ENCODE measurements around the gene NISCH. TPM values are rescaled to one million over a fixed set of nuclear protein-coding genes. Genes with fewer than 3 reads are reported as not detected.
A peak's percentile ranks its signal among the peaks of the same experiment; 100 is the strongest.

The NISCH gene
- total and polyA plus RNA-seq, 2 experiments from 2014 or later = 58.9 to 74.5 TPM

GRCh38 chr3:52495777-52496602 lies 40.6 kb downstream of the NISCH start:
- TF ChIP-seq EZH2 (IDR thresholded peaks at IDR 0.05; ENCODE audit: borderline replicate concordance) (no peak), EZH2phosphoT487 (IDR thresholded peaks at IDR 0.05; ENCODE audit: low read depth, severe bottlenecking, unreplicated experiment) (no peak), CTCF (IDR thresholded peaks at IDR 0.05; ENCODE audit: poor library complexity) (no peak)
- no peak overlapping the region for H3K4me3 ChIP-seq
- H3K27ac ChIP-seq = no peak overlapping the region

GRCh38 chr3:52498137-52499054 lies 43.0 kb downstream of the NISCH start:
- Histone ChIP-seq H3K79me2 (no peaks in the 10 kb centered on the region), H3K4me2 (no peak overlapping the region), H3K9me3 (ENCODE audit: low read depth) (no peaks in the 10 kb centered on the region), H2AFZ (no peak overlapping the region), H3K27me3 (no peaks in the 10 kb centered on the region), H3K4me1 (ENCODE audit: insufficient read depth) (no peaks in the 10 kb centered on the region), H3K36me3 (replicated peaks; ENCODE audit: insufficient read depth, low read depth) (no peaks in the 10 kb centered on the region), H3K9me2 (replicated peaks; ENCODE audit: insufficient read depth) (no peaks in the 10 kb centered on the region), H3K27ac (peak overlapping the region; percentile 57), H4K20me1 (ENCODE audit: insufficient read depth, poor library complexity, severe bottlenecking) (no peaks in the 10 kb centered on the region), H3K4me3 (no peak overlapping the region)
- TF ChIP-seq EZH2phosphoT487 (IDR thresholded peaks at IDR 0.05; ENCODE audit: low read depth, severe bottlenecking, unreplicated experiment) (no peak), CTCF (IDR thresholded peaks at IDR 0.05; ENCODE audit: poor library complexity) (no peak), EZH2 (IDR thresholded peaks at IDR 0.05; ENCODE audit: borderline replicate concordance) (no peak)
- WGBS (ENCODE audit: low lambda C conversion rate, missing lambda C conversion rate) = 87% methylated on average over 24 of the region's 24 CpGs
- DNase-seq (ENCODE audit: low spot score) = peak; percentile 47

More at GRCh38 chr3:52495777-52496602, 40.6 kb downstream of the NISCH start:
- Histone ChIP-seq H3K79me2 (no peaks in the 10 kb centered on the region), H4K20me1 (ENCODE audit: insufficient read depth, poor library complexity, severe bottlenecking) (no peaks in the 10 kb centered on the region), H3K4me2 (no peak overlapping the region), H3K4me1 (ENCODE audit: insufficient read depth) (no peaks in the 10 kb centered on the region), H3K27me3 (no peaks in the 10 kb centered on the region), H3K36me3 (replicated peaks; ENCODE audit: insufficient read depth, low read depth) (no peaks in the 10 kb centered on the region), H2AFZ (no peak overlapping the region), H3K9me3 (ENCODE audit: low read depth) (no peaks in the 10 kb centered on the region), H3K9me2 (replicated peaks; ENCODE audit: insufficient read depth) (no peaks in the 10 kb centered on the region)
- WGBS (ENCODE audit: low lambda C conversion rate, missing lambda C conversion rate) = 74% methylated on average over 16 of the region's 16 CpGs
- no peak for DNase-seq (ENCODE audit: low spot score)

- WGBS (ENCODE audit: low lambda C conversion rate, missing lambda C conversion rate) = 91% methylated on average over 11 of the region's 11 CpGs
- Histone ChIP-seq H3K27ac (no peak overlapping the region), H3K9me3 (ENCODE audit: low read depth) (no peaks in the 10 kb centered on the region), H2AFZ (no peak overlapping the region), H3K4me3 (no peak overlapping the region), H3K9me2 (replicated peaks; ENCODE audit: insufficient read depth) (no peaks in the 10 kb centered on the region), H3K79me2 (no peaks in the 10 kb centered on the region), H3K4me2 (no peak overlapping the region), H3K4me1 (ENCODE audit: insufficient read depth) (no peaks in the 10 kb centered on the region), H4K20me1 (ENCODE audit: insufficient read depth, poor library complexity, severe bottlenecking) (no peaks in the 10 kb centered on the region), H3K36me3 (replicated peaks; ENCODE audit: insufficient read depth, low read depth) (no peaks in the 10 kb centered on the region), H3K27me3 (no peaks in the 10 kb centered on the region)
- TF ChIP-seq EZH2phosphoT487 (IDR thresholded peaks at IDR 0.05; ENCODE audit: low read depth, severe bottlenecking, unreplicated experiment) (no peak), CTCF (IDR thresholded peaks at IDR 0.05; ENCODE audit: poor library complexity) (no peak), EZH2 (IDR thresholded peaks at IDR 0.05; ENCODE audit: borderline replicate concordance) (no peak)
- DNase-seq (ENCODE audit: low spot score) = no peak
Measured at GRCh38 chr3:52501046-52501445, 45.6 kb downstream of the NISCH start.
